Liver (tissue), 3 donors: ENCODE results near the gene KRTAP2-1.

ENCODE experiments used
- JUND ChIP-seq, 2 donors: IDR thresholded peaks; 2 replicates each; pipeline ENCODE4 v1.6.1; 2016; ENCODE audit warnings: antibody characterized with exemption in 2 of 2
- TF ChIP-seq, protein P1 (sequence below): IDR thresholded peaks from 2 replicates; pipeline ENCODE4 v1.6.1; 2016; ENCODE audit warnings: antibody characterized with exemption
- TF ChIP-seq, protein P2 (sequence below): fragments of 150-350 bp; IDR thresholded peaks from 2 replicates; pipeline ENCODE4 v1.5.1; 2017; ENCODE audit warnings: improper control_type of control experiment, low read depth, low read length; ENCODE audit not compliant: missing input control
- donor health status: healthy.
- donor health status: healthy.

DNA sequence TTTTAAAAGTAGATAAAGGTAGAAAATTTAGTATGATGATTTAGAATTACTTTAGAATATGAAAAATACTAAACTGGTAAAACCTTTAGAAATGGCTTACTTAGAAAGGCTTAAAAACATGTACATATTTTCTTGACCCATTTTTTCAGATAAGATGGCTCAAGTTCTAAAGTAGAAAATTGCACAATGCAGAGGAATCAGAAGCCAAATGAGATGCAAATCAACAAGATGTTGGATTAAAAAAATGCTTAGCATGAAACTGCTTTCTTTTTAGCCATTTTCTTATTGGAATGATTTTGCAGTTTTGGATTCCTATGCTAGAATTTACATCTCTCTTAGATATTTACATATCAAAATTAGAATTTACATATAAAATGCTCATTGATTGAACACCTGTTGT is 36.7 kb downstream of the KRTAP2-1 start:
- TF ChIP-seq, protein P1, sequence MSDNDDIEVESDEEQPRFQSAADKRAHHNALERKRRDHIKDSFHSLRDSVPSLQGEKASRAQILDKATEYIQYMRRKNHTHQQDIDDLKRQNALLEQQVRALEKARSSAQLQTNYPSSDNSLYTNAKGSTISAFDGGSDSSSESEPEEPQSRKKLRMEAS, result no peak
- TF ChIP-seq, protein P2, sequence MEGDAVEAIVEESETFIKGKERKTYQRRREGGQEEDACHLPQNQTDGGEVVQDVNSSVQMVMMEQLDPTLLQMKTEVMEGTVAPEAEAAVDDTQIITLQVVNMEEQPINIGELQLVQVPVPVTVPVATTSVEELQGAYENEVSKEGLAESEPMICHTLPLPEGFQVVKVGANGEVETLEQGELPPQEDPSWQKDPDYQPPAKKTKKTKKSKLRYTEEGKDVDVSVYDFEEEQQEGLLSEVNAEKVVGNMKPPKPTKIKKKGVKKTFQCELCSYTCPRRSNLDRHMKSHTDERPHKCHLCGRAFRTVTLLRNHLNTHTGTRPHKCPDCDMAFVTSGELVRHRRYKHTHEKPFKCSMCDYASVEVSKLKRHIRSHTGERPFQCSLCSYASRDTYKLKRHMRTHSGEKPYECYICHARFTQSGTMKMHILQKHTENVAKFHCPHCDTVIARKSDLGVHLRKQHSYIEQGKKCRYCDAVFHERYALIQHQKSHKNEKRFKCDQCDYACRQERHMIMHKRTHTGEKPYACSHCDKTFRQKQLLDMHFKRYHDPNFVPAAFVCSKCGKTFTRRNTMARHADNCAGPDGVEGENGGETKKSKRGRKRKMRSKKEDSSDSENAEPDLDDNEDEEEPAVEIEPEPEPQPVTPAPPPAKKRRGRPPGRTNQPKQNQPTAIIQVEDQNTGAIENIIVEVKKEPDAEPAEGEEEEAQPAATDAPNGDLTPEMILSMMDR, result no peak
- TF ChIP-seq JUND (IDR thresholded peaks at IDR 0.05), result no peak
